A549 treated with RU486 at 1 μM for 4 hours (cell line): ENCODE measurements around the gene DUSP8. TPM values are rescaled to one million over a fixed set of nuclear protein-coding genes. Genes with fewer than 3 reads are reported as not detected.

ENCODE experiments used
- total RNA-seq: library from RNA; stranded (reverse); fragments of 200-300 nt; extraction: Qiagen RNA extraction; gene quantifications from 5 replicates; pipeline ENCODE4 v1.2.3, GENCODE V29; 2022; ENCODE audit warnings: low read depth

DUSP8 gene, protein sequence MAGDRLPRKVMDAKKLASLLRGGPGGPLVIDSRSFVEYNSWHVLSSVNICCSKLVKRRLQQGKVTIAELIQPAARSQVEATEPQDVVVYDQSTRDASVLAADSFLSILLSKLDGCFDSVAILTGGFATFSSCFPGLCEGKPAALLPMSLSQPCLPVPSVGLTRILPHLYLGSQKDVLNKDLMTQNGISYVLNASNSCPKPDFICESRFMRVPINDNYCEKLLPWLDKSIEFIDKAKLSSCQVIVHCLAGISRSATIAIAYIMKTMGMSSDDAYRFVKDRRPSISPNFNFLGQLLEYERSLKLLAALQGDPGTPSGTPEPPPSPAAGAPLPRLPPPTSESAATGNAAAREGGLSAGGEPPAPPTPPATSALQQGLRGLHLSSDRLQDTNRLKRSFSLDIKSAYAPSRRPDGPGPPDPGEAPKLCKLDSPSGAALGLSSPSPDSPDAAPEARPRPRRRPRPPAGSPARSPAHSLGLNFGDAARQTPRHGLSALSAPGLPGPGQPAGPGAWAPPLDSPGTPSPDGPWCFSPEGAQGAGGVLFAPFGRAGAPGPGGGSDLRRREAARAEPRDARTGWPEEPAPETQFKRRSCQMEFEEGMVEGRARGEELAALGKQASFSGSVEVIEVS
- total RNA-seq: 1.3 to 2.5 TPM (median 1.7 TPM) in 5 replicates

DNA sequence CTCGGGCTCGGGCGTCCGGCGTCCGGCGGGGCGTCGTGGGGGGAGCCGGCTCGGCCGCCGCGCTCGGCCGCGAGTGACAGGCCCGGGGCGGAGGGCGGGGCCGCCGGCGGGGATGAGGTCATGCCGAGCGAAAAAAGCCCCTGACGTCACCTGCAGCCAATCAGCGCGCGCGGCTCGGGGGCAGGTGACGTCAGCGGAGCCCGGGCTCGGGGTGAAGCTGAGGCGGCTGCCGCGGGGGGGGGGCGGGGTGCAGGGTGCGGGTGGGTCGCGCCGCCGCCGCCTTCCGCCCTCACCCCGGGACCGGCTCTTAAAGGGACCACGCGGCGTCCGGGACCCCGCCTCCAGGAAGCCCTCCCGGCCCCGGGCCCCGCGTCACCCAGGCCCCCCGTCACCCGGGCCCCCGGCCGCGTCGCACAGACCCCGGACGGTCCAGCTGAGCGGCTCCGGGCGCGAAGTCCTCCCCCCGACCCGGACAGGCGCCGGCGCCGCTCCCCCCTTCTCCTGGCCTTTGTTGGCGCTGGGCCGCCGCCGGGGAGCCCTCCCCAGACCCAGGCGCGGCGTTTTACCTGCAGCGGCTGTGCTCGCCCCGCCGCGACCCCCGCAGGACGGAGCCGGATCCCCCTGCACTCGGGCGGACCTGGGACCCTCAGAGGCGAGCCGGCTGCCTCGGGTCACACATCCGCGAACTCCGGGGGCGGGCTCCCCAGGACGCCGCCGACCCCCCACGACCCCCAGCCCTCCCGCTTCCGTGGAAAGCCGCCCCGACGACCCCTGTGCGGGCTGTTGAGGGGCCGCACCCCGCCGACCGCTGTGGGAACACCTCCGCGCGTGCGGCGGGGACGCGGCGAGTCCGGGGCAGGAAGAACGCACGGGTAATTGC lies at the start of gene DUSP8:
TSS of gene DUSP8 (minus strand) at position 75 of the 880 bp plus-strand sequence. CDS start 6,445 bp downstream, outside the sequence.

DNA sequence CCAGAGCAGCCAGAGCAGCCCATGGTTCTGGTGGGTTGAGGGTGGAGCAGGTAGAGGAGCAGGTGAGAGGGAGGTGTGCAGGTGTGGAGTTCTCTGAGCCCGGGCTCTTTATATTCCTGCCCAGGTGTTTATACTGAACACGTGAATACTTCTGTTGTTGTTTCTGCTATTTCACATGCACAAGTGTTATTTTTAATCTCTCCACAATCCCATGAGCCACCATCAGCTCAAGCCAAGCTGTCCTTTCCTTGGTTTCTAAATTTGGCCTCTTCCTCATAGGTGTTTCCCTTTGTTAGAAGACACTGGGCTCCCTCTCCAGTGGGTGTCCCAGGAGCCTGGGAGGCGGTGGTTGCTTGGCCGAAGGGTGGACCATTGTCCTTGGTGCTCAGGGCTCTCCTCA lies 36.3 kb upstream of the DUSP8 start, which contains the start of gene KRTAP5-3:
TSS of gene KRTAP5-3 (minus strand) at position 101 of the 400 bp plus-strand sequence. CDS start at position 23, 78 bp downstream.

DNA sequence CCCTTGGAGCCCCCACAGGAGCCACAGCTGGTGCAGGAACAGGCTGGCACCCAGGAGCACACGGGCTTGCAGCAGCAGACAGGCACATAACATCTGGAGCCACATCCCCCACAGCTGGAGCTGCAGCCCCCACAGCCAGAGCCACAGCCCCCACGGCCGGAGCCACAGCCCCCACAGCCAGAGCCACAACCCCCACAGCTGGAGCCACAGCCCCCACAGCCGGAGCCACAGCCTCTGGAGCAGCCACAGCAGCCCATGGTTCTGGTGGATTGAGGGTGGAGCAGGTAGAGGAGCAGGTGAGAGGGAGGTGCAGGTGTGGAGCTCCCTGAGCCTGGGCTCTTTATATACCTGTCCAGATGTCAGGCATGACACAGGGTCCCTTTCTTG lies 25.9 kb upstream of the DUSP8 start, which contains the start of gene KRTAP5-2:
TSS of gene KRTAP5-2 (minus strand) at position 301 of the 387 bp plus-strand sequence. CDS start at position 257, 44 bp downstream.

DNA sequence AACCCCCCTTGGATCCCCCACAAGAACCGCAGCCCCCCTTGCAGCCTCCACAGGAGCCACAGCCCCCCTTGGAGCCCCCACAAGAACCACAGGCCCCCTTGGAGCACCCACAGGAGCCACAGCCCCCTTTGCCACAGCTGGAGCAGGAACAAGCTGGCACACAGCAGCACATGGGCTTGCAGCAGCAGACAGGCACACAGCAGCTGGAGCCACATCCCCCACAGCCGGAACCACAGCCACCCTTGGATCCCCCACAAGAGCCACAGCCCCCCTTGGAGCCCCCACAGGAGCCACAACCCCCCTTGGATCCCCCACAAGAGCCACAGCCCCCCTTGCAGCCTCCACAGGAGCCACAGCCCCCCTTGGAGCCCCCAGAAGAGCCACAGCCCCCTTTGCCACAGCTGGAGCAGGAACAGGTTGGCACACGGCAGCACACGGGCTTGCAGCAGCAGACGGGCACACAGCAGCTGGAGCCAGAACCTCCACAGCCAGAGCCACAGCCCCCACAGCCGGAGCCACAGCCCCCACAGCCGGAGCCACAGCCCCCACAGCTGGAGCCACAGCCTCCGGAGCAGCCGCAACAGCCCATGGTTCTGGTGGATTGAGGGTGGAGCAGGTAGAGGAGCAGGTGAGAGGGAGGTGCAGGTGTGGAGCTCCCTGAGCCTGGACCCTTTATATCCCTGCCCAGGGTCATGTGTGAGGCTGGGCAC lies 12.7 kb upstream of the DUSP8 start, which contains the start of gene KRTAP5-1:
TSS of gene KRTAP5-1 (minus strand) at position 623 of the 710 bp plus-strand sequence. CDS start at position 589, 34 bp downstream.

Other genes starting within 250 kb of the DUSP8 start
- gene BRSK2, start 182.3 kb downstream of the DUSP8 start, total RNA-seq: 5.1 to 8.3 TPM (median 6.4 TPM) in 5 replicates
- gene MOB2, start 85.5 kb downstream of the DUSP8 start, total RNA-seq: 33.6 to 47.2 TPM (median 39.7 TPM) in 5 replicates
- not detected in 5 replicates for gene KRTAP5-1, start 13.0 kb upstream of the DUSP8 start, total RNA-seq
- not detected in 5 replicates for gene KRTAP5-2, start 26.0 kb upstream of the DUSP8 start, total RNA-seq
- gene KRTAP5-3, start 36.2 kb upstream of the DUSP8 start, total RNA-seq: not detected in 5 replicates
- not detected in 5 replicates for gene KRTAP5-4, start 49.9 kb upstream of the DUSP8 start, total RNA-seq
- gene KRTAP5-5, start 57.5 kb upstream of the DUSP8 start, total RNA-seq: not detected in 5 replicates
- not detected in 5 replicates for gene KRTAP5-6, start 124.9 kb upstream of the DUSP8 start, total RNA-seq
- 1.0 to 1.4 TPM (median 1.1 TPM) in 5 replicates for gene IFITM10, start 178.3 kb upstream of the DUSP8 start, total RNA-seq
- gene CTSD, start 191.7 kb upstream of the DUSP8 start, total RNA-seq: 329 to 529 TPM (median 476 TPM) in 5 replicates